HepG2 (cell line): Measurements from ENCODE around the gene SLC4A11. TPM values are rescaled to one million over a fixed set of nuclear protein-coding genes. Genes with fewer than 3 reads are reported as not detected.
A peak's percentile ranks its signal among the peaks of the same experiment; 100 is the strongest.

ENCODE experiments used
- ATF7 ChIP-seq, 2 experiments: fragments of 450-650 bp in 1 of 2; sonication (generic) in 1 of 2; formaldehyde crosslinking in 1 of 2; IDR thresholded peaks; 2 replicates each; pipeline versions ENCODE4 v1.4.0 to v1.6.1; 2016 to 2020; ENCODE audit warnings: antibody characterized with exemption in 1 of 2, mild to moderate bottlenecking in 1 of 2, missing genetic modification reagents in 1 of 2
- CHD2 ChIP-seq: IDR thresholded peaks from 2 replicates; pipeline ENCODE4 v1.6.1; 2011; ENCODE audit warnings: low read depth, low read length, improper control_type of control experiment
- ETV6 ChIP-seq: sonication (generic); formaldehyde crosslinking; conservative IDR thresholded peaks from 2 replicates; pipeline ENCODE4 v1.4.0; 2020; ENCODE audit warnings: missing genetic modification reagents
- FOXK2 ChIP-seq: fragments of 450-650 bp; IDR thresholded peaks from 2 replicates; pipeline ENCODE4 v1.6.1; 2016
- HIVEP1 ChIP-seq: sonication (generic); formaldehyde crosslinking; IDR thresholded peaks from 2 replicates; pipeline ENCODE4 v1.4.0; 2020; ENCODE audit warnings: mild to moderate bottlenecking, missing genetic modification reagents
- IKZF4 ChIP-seq: sonication (generic); formaldehyde crosslinking; IDR thresholded peaks from 2 replicates; pipeline ENCODE4 v1.5.1; 2020; ENCODE audit warnings: borderline replicate concordance, mild to moderate bottlenecking, low read depth, missing genetic modification reagents; ENCODE audit errors: not compliant biosample characterization
- JUND ChIP-seq: sonication (generic); formaldehyde crosslinking; IDR thresholded peaks from 2 replicates; pipeline ENCODE4 v1.8.0; 2022; ENCODE audit warnings: mild to moderate bottlenecking, missing genetic modification reagents
- KDM2A ChIP-seq: sonication (generic); formaldehyde crosslinking; IDR thresholded peaks from 2 replicates; pipeline ENCODE4 v1.4.0; 2020; ENCODE audit warnings: low read depth, missing genetic modification reagents, borderline replicate concordance
- KMT2A ChIP-seq: sonication (generic); formaldehyde crosslinking; IDR thresholded peaks from 2 replicates; pipeline ENCODE4 v1.4.0; 2020; ENCODE audit warnings: missing genetic modification reagents
- NBN ChIP-seq: fragments of 450-650 bp; conservative IDR thresholded peaks from 2 replicates; pipeline ENCODE4 v1.6.1; 2017
- NFE2 ChIP-seq: sonication (generic); formaldehyde crosslinking; IDR thresholded peaks from 2 replicates; pipeline ENCODE4 v1.4.0; 2020; ENCODE audit warnings: missing genetic modification reagents
- NR2C2 ChIP-seq: sonication (generic); formaldehyde crosslinking; IDR thresholded peaks from 2 replicates; pipeline ENCODE4 v1.4.0; 2020; ENCODE audit warnings: missing genetic modification reagents, mild to moderate bottlenecking, moderate library complexity, borderline replicate concordance
- PRDM15 ChIP-seq: sonication (generic); formaldehyde crosslinking; IDR thresholded peaks from 2 replicates; pipeline ENCODE4 v1.4.0; 2020; ENCODE audit warnings: missing genetic modification reagents
- RXRA ChIP-seq: sonication (generic); formaldehyde crosslinking; IDR thresholded peaks from 2 replicates; pipeline ENCODE4 v1.5.1; 2020; ENCODE audit warnings: missing genetic modification reagents
- ZEB1 ChIP-seq: IDR thresholded peaks from 2 replicates; pipeline ENCODE4 v1.6.1; 2012; ENCODE audit warnings: mild to moderate bottlenecking, low read depth, inconsistent platforms; ENCODE audit not compliant: insufficient replicate concordance
- ZKSCAN8 ChIP-seq: IDR thresholded peaks from 2 replicates; pipeline ENCODE4 v1.6.1; 2016; ENCODE audit warnings: borderline replicate concordance, missing genetic modification reagents, missing compliant biosample characterization
- ZNF317 ChIP-seq: sonication (generic); formaldehyde crosslinking; IDR thresholded peaks from 2 replicates; pipeline ENCODE4 v1.5.0; 2020; ENCODE audit warnings: mild to moderate bottlenecking, missing genetic modification reagents
- ZNF496 ChIP-seq: sonication (generic); formaldehyde crosslinking; IDR thresholded peaks from 2 replicates; pipeline ENCODE4 v1.8.1; 2023; ENCODE audit warnings: mild to moderate bottlenecking, moderate library complexity, missing genetic modification reagents; ENCODE audit not compliant: insufficient replicate concordance
- ZNF552 ChIP-seq: sonication (generic); formaldehyde crosslinking; IDR thresholded peaks from 2 replicates; pipeline ENCODE4 v1.9.0; 2022; ENCODE audit warnings: missing genetic modification reagents, mild to moderate bottlenecking, borderline replicate concordance
- ZNF674 ChIP-seq: sonication (generic); formaldehyde crosslinking; IDR thresholded peaks from 2 replicates; pipeline ENCODE4 v1.5.0; 2020; ENCODE audit warnings: low read depth, mild to moderate bottlenecking, missing genetic modification reagents
- ZZZ3 ChIP-seq: sonication (generic); formaldehyde crosslinking; IDR thresholded peaks from 2 replicates; pipeline ENCODE4 v1.4.0; 2020; ENCODE audit warnings: missing genetic modification reagents, mild to moderate bottlenecking, borderline replicate concordance
- polyA plus RNA-seq, 8 experiments: library from polyadenylated mRNA; depleted of rRNA in 3 of 8; stranded (reverse) in 7 of 8; unstranded in 1 of 8; fragments of >200 nt; fragmentation: Illumina TruSeq in 4 of 8; extraction: Trizol in 4 of 8; gene quantifications; 2 replicates each; pipeline versions ENCODE4 v1.2.1 to v1.2.3, GENCODE V29; 2011 to 2016; ENCODE audit warnings: low read depth in 4 of 8, missing spikeins in 1 of 8, mixed read lengths in 1 of 8; ENCODE audit not compliant: insufficient read depth in 1 of 8
- total RNA-seq, 5 experiments: library from RNA; depleted of rRNA; stranded (reverse); fragments of >200 nt; fragmentation: Illumina TruSeq; extraction: Trizol; gene quantifications; 2 replicates each; pipeline ENCODE4 v1.2.3, GENCODE V29; 2016; ENCODE audit warnings: low read depth in 1 of 5
- TF ChIP-seq, protein P1 (sequence below): sonication (generic); formaldehyde crosslinking; IDR thresholded peaks from 2 replicates; pipeline ENCODE4 v1.4.0; 2020; ENCODE audit warnings: mild to moderate bottlenecking, low read depth, missing genetic modification reagents
- TF ChIP-seq, protein P2 (sequence below): sonication (generic); formaldehyde crosslinking; IDR thresholded peaks from 2 replicates; pipeline ENCODE4 v1.5.1; 2020; ENCODE audit warnings: missing genetic modification reagents, mild to moderate bottlenecking, borderline replicate concordance

SLC4A11 gene
- total and polyA plus RNA-seq, 2 of the 13 experiments (the other 11 are each of a cell fraction or from before 2014, with no cell fraction given) = 3.9 to 27.0 TPM

DNA sequence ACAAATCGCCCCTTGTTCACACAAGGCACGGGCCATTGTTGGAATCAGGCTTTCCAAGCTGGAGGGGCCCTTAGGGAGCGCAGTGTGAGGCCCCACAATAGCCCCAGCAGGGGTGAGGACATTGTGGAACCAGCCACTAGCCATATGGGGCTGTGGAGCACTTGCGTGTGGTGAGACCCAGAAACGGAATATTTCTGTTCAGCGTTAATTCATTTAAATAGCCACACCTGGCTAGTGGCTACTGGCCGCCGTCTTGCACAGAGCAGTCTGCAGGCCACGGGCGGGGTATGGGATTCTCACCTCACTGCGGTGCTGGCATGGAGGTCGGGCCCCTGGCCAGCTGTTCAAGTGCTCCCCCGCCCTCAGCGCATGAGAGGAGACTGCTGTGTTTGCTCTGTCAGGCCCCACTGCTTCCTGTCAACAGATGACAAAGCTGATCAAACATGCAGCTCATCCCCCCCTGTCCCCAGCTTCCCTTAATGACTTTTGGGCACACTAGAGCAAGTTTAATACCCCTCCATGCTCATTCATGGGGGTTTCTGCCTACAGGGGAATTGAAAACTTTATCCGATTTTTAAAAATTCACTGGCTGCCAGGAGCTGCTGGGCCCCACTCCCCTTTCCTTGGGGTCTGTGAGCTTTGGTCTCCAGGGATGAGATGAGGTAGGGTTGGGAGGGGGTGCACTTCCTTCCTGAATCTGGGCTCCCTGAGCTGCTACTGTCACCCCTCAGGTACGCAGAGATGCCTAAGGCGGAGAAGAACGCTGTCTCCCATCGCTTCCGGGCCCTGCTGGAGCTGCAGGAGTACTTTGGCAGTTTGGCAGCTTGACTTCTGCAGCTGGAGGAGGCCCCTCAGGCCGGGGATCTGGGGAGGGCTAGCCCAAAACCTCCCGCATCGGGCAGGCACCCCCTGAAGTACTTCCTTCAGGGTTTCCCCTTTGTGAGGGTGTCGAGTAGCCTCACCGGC lies 16.1 kb downstream of the SLC4A11 start (continued):
- no peak for TF ChIP-seq PRDM15 (CRISPR knock-in tag)
- no peak for TF ChIP-seq NBN
- TF ChIP-seq ATF7 (IDR thresholded peaks at IDR 0.05) = peak; percentile 62
- TF ChIP-seq ATF7 (CRISPR knock-in tag; IDR thresholded peaks at IDR 0.05) = peak; percentile 98
- TF ChIP-seq FOXK2 = no peak
- TF ChIP-seq ZEB1 = peak; percentile 80
- TF ChIP-seq IKZF4 (CRISPR knock-in tag) = peak; percentile 93
- no peak for TF ChIP-seq ZNF496 (CRISPR knock-in tag)
- TF ChIP-seq, protein P1, sequence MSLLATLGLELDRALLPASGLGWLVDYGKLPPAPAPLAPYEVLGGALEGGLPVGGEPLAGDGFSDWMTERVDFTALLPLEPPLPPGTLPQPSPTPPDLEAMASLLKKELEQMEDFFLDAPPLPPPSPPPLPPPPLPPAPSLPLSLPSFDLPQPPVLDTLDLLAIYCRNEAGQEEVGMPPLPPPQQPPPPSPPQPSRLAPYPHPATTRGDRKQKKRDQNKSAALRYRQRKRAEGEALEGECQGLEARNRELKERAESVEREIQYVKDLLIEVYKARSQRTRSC = 0 out of 2 replicates have a peak, but pooled peaks have one; percentile 61
- TF ChIP-seq HIVEP1 (CRISPR knock-in tag) = peak; percentile 86; the same call in 1 of the 2 replicates
- TF ChIP-seq ZNF317 (CRISPR knock-in tag) = peak; percentile 94
- TF ChIP-seq, protein P2, sequence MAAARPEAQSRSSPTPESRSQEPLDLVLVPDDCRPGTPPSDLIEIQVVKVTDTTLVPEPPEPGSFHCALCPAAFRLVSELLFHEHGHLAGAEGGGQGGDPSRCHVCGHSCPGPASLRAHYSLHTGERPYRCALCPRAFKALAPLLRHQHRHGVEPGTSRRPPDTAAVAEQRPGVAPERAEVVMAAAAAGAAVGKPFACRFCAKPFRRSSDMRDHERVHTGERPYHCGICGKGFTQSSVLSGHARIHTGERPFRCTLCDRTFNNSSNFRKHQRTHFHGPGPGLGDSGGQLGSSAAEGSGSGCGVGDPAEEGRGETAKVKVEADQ (CRISPR knock-in tag) = peak; percentile 89; the same call in 1 of the 2 replicates
- peak; percentile 66; the same call in 1 of the 2 replicates for TF ChIP-seq ZNF674 (CRISPR knock-in tag)
- TF ChIP-seq CHD2 = no peak
- peak; percentile 79 for TF ChIP-seq NR2C2 (CRISPR knock-in tag)
- peak; percentile 86 for TF ChIP-seq ZZZ3 (CRISPR knock-in tag)
- no peak for TF ChIP-seq NFE2 (CRISPR knock-in tag)
- peak; percentile 94 for TF ChIP-seq ZKSCAN8 (CRISPR knock-in tag)
- TF ChIP-seq ZNF552 (CRISPR knock-in tag) = peak; percentile 88; the same call in 1 of the 2 replicates
- peak; percentile 76; the same call in 1 of the 2 replicates for TF ChIP-seq KMT2A (CRISPR knock-in tag)
- TF ChIP-seq ETV6 (CRISPR knock-in tag) = peak; percentile 79; the same call in 1 of the 2 replicates
- TF ChIP-seq JUND = peak; percentile 99
- peak; percentile 92 for TF ChIP-seq KDM2A (CRISPR knock-in tag)
- peak; percentile 94; the same call in 1 of the 2 replicates for TF ChIP-seq RXRA (CRISPR knock-in tag)
